ENCODE data around the gene CDCA7.
"Not testable (repeated sequence)": the region's sequence is repeated elsewhere in the genome, so short reads cannot be mapped to it uniquely, and the experiment has no call there.

The CDCA7 gene

DNA sequence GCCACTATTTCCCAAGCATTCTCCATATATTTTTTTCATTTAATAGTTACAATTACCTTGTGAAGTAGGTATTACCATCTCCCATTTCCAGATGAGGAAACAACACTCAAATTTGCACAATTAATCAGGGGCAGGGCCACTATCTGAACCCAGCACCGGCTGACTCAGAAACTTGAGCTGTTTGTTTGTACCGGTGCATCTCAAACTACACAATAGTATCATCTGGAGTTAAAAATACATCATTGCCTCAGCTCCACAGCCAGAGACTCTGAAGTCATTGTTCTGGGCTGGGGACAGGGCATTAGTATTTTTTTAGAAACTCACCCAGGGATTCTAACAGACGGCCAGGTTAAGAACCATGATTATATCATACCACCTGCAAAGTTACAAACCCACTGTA is 55.9 kb downstream of the CDCA7 start:
- no peak overlapping the region for H3K4me3 ChIP-seq (ENCODE audit: low read depth, low read length)
- DNase-seq (ENCODE audit: low read depth), result no peak
- TF ChIP-seq, protein P1, sequence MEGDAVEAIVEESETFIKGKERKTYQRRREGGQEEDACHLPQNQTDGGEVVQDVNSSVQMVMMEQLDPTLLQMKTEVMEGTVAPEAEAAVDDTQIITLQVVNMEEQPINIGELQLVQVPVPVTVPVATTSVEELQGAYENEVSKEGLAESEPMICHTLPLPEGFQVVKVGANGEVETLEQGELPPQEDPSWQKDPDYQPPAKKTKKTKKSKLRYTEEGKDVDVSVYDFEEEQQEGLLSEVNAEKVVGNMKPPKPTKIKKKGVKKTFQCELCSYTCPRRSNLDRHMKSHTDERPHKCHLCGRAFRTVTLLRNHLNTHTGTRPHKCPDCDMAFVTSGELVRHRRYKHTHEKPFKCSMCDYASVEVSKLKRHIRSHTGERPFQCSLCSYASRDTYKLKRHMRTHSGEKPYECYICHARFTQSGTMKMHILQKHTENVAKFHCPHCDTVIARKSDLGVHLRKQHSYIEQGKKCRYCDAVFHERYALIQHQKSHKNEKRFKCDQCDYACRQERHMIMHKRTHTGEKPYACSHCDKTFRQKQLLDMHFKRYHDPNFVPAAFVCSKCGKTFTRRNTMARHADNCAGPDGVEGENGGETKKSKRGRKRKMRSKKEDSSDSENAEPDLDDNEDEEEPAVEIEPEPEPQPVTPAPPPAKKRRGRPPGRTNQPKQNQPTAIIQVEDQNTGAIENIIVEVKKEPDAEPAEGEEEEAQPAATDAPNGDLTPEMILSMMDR (IDR thresholded peaks at IDR 0.05; ENCODE audit: low read depth, low read length, missing control alignments), result no peak

DNA sequence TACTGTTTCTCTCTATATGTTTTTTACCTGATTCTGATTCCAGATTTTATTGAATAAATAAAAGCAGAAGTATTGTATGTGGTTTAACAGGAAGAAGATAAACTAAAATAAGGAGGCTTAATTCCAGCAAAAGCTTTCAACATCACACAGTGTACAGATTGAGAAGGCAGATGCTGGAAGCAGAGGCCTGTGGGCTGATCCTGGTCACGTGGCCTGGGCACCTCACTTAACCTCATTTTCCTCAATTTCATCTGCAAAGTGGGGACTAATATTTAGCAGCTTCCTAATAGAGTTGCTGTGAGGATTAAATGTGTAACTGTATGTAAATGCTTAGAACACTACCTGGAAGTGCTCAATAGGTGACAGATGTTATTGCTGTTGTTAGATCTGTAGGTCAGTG is 58.0 kb downstream of the CDCA7 start:
- TF ChIP-seq, protein P1 (IDR thresholded peaks at IDR 0.05; ENCODE audit: low read depth, low read length, missing control alignments), result no peak
- DNase-seq (ENCODE audit: low read depth), result no peak
- no peak overlapping the region for H3K4me3 ChIP-seq (ENCODE audit: low read depth, low read length)

DNA sequence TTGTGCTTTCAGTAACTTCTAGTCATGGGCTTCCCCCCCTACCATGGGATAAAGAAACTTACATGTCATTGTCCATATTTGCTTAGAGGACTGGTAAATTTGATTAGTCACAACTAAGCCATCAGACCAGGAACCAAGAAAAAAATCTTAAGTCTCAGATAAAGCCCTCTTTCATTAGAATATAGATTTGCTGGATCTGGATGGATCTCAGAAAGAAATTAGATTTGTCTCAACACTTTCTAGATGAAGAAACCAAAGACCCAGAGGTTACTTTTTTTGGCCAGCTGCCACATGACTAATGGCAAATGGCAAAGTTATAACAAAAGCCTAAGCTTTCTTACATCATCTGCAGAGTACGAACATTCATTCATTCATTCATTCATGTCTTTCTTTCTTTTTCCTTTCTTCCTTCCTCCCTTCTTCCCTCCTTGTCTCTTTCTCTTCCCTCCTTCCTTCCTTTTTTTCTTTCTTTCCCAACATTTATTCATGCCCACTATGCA is 60.2 kb downstream of the CDCA7 start:
- no peak overlapping the region for H3K4me3 ChIP-seq (ENCODE audit: low read depth, low read length)
- no peak for DNase-seq (ENCODE audit: low read depth)
- TF ChIP-seq, protein P1 (IDR thresholded peaks at IDR 0.05; ENCODE audit: low read depth, low read length, missing control alignments), result no peak

DNA sequence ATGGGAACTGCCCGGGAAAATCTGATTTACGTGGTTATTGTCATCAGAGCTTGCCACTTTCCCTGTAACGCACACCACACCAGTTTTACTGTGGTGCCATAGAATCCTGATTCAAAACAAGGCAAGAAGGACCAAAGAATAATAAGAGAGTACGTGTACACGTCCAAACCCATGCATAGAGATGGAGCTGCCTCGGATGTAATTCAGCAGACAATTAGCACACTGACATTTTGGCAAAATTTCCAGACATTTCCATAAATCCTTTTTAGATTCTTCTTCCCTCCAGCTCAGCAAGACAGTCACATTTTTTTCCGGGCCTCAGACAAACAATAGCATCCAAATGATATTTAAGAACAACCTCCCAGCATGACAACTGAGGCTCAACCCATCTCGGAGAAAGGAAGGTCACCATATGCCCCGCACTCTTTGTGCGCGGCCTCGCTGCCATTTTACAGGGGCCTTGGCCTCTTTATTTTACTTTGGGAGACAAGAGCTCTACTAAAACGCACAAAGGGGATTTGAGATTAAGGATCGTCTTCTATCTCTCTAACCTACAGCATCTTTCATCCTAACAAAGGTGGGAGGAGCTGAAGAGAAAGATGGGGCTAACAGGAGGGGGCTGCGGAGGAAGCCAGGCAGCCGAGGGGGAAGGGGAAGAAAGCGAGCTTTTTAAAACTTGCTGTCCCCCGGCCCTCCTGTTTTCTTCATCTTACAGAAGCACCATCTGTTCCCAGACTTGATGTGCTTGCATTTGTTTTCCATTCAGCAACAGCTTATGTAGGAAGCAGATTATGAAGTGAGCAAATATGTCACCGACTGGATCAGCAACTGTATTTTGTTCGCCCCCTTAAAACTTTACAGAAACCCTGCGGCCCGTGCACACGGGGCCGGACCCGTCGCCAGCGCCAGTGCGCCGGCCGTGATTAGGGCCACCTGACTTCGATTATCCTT is 61.0 kb downstream of the CDCA7 start:
- no peak overlapping the region for H3K4me3 ChIP-seq (ENCODE audit: low read depth, low read length)
- no peak for DNase-seq (ENCODE audit: low read depth)
- TF ChIP-seq, protein P1 (IDR thresholded peaks at IDR 0.05; ENCODE audit: low read depth, low read length, missing control alignments), result no peak

DNA sequence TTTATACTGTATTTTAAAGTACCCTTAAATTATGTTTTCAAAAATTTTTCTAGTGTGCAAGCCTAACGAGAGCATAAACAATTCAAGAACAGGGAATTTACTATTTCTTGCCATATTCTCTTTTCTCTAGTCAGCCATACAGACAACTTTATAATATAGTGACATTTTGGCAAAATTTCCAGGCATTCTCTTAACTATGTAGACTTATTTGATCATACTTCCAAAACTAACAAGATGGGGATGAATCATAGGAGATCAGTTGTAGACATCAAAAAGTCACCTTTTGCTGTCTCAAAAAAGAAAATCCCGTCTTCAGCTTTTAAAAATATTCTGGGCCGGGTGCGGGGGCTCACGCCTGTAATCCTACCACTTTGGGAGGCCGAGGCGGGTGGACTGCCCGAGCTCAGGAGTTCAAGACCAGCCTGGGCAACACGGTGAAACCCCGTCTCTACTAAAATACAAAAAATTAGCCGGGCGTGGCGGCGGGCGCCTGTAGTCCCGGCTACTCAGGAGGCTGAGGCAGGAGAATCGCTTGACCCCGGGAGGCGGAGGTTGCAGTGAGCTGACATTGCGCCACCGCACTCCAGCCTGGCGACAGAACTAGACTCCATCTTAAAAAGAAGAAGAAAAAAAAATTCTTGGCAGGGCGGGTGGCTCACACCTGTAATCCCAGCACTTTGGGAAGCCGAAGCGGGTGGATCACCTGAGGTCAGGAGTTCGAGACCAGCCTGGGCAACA is 61.9 kb downstream of the CDCA7 start:
- H3K4me3 ChIP-seq (ENCODE audit: low read depth, low read length); DNase-seq (ENCODE audit: low read depth): not testable (repeated sequence)

DNA sequence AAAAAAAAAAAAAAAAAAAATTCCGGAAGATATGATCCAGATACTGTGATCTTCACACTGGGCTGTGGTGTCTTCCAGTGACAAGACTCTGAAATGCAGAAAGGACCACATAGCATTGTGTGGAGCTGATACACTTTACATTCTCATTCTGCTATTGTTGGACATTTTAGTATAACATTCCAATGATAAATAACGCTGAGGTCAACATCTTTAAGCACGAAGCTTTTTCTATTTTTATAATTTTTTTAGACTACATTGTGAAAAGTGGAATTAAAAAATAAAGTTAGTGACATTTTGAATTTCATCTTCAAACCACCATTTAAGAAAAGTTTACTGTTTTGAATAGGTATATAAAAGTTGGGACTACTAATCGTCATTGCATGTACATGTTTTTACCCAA is 62.7 kb downstream of the CDCA7 start:
- no peak for DNase-seq (ENCODE audit: low read depth)
- TF ChIP-seq, protein P1 (IDR thresholded peaks at IDR 0.05; ENCODE audit: low read depth, low read length, missing control alignments), result no peak
- no peak overlapping the region for H3K4me3 ChIP-seq (ENCODE audit: low read depth, low read length)

DNA sequence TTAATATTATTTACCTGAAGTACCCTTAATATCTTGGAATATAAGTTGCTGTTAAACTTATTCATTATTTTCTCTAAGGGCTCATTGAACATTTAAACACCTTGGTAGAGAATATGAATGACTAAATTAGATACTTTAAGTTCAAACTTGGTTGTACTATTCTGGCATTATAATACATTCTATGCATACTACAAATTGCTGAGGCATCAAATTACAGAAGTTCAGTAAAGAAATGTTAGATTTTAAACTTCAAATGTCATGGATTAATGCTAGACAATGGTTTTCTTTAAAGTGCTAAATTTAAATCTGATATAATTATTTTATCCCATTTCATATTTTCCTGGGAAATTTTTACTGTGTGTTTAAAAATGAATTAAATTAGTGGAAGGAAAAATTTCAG is 63.1 kb downstream of the CDCA7 start:
- TF ChIP-seq, protein P1 (IDR thresholded peaks at IDR 0.05; ENCODE audit: low read depth, low read length, missing control alignments), result no peak
- no peak for DNase-seq (ENCODE audit: low read depth)
- no peak overlapping the region for H3K4me3 ChIP-seq (ENCODE audit: low read depth, low read length)
